Coronary artery (tissue), 2 donors: Measurements from ENCODE around the gene CPLX3.

ENCODE experiments used
- DNase-seq: peaks from one replicate; pipeline ENCODE4 v3.0.0-alpha.2; 2017; ENCODE audit warnings: low spot score
- H3K27ac ChIP-seq, 2 donors: fragments of 200-600 bp; sonication (generic); one replicate each; pipeline ENCODE4 v1.5.1; 2016 to 2019
- H3K4me3 ChIP-seq: fragments of 200-600 bp; sonication (generic); 2 replicates; pipeline ENCODE4 v1.5.1; 2016; ENCODE audit warnings: mild to moderate bottlenecking, moderate library complexity
- CTCF ChIP-seq: fragments of 200-600 bp; sonication (generic); IDR thresholded peaks from one replicate; pipeline ENCODE4 v1.5.1; 2019; ENCODE audit warnings: antibody characterized with exemption

The CPLX3 gene

GRCh38 chr15:74826364-74826819 lies at the start of gene CPLX3:
Gene CPLX3 (plus strand): TSS chr15:74826627. CDS start chr15:74826704, 77 bp downstream.
- H3K4me3 ChIP-seq: no peak within 1 kb of the TSS
- no peak for TF ChIP-seq CTCF
- DNase-seq: no peak

GRCh38 chr15:74776821-74777768 lies 49.3 kb upstream of the CPLX3 start:
- peak overlapping the region in 1 of 2 donors; percentile 37 for H3K27ac ChIP-seq
- TF ChIP-seq CTCF: no peak
- no peak overlapping the region for H3K4me3 ChIP-seq
- DNase-seq: no peak

More at GRCh38 chr15:74826364-74826819, at the start of gene CPLX3:
- H3K27ac ChIP-seq: no peak within 1 kb of the TSS

GRCh38 chr15:74777769-74778598 lies 48.4 kb upstream of the CPLX3 start:
- Histone ChIP-seq H3K4me3 (no peak overlapping the region), H3K27ac (peak overlapping the region in 1 of 2 donors; percentile 37)
- DNase-seq: no peak
- TF ChIP-seq CTCF: no peak

GRCh38 chr15:74778599-74778970 lies 47.8 kb upstream of the CPLX3 start:
- TF ChIP-seq CTCF: no peak
- Histone ChIP-seq H3K4me3 (no peak overlapping the region), H3K27ac (no peak overlapping the region)
- DNase-seq: no peak

GRCh38 chr15:74779162-74779648 lies 47.2 kb upstream of the CPLX3 start:
- no peak overlapping the region for H3K4me3 ChIP-seq
- no peak for TF ChIP-seq CTCF
- no peak for DNase-seq
- H3K27ac ChIP-seq: no peak overlapping the region

GRCh38 chr15:74780523-74781430 lies 45.6 kb upstream of the CPLX3 start:
- TF ChIP-seq CTCF: no peak
- Histone ChIP-seq H3K4me3 (peak overlapping the region; percentile 95), H3K27ac (peak overlapping the region in 1 of 2 donors; percentile 1)
- no peak for DNase-seq
